ENCODE results near the gene TNFRSF8.

Gene TNFRSF8

GRCh38 chr1:12059722-12060464 lies 3.2 kb upstream of the TNFRSF8 start:
- DNase-seq: no peak

- no peak for DNase-seq
Observed at GRCh38 chr1:12060500-12060899, 2.6 kb upstream of the TNFRSF8 start.

DNA sequence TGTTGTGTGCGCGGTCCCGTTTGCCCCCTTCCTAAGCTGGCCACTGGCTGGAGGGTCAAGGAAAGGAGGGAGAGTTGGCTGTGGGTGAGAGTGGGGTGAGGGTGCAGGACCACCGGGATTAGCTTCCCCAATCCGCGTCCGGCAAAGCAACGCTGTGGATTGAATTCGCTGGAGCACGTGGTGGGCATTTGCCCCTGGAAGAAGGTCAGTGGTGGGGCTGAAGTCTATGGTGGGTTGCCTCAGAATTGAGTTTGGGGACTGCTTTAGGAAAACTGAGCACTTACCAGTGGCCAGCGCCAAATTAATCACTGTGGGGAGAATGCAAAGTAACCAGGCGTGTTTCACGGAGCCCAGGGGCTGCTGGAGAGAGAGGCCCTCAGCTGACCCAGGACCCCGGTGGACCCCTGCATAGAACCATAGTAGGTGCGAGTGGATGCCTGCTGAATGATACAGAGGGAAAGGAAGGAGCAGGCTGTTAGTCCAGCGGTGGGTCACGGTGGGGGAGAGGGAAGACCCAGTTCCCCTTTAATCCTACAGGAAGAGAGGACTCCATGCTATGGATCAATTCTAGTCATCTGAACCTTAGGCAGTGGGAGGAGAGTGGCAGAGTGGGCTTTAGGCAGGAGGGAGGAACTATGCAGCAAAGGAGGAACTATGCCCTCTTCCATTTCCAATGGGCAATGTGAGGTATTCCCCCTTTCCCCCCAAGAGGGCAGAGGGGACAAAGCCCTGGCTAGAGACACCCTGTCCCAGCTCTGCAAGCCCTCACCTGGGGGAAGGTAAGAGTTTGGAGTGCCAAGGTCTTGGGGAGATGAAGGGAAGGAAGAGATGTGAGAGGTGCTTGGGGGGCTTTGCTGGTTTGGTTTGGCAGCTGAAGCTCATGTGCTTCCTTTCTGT lies 1.2 kb downstream of the TNFRSF8 start:
- no peak for DNase-seq

DNA sequence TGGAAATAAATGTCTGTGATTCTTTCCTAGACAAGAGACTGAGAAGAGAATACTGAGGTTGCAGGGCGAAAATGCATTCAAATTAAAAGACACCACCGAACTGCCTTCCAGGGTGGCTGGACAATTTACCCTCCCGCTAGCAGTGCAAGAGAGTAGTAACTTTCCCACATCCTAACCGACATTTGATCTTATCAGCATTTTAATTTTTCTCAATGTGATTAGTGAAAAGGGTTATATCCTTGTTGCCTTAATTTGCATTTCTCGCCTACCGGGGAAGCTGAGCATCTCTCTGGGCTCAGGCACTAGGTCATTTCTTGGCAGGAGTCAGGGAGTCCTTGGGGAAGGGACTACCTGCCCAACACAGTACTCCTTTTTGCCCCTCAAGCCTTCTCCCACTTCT lies 2.8 kb downstream of the TNFRSF8 start:
- no peak for DNase-seq

- no peak for DNase-seq
Observed at GRCh38 chr1:12067900-12068821, 5.1 kb downstream of the TNFRSF8 start.

DNA sequence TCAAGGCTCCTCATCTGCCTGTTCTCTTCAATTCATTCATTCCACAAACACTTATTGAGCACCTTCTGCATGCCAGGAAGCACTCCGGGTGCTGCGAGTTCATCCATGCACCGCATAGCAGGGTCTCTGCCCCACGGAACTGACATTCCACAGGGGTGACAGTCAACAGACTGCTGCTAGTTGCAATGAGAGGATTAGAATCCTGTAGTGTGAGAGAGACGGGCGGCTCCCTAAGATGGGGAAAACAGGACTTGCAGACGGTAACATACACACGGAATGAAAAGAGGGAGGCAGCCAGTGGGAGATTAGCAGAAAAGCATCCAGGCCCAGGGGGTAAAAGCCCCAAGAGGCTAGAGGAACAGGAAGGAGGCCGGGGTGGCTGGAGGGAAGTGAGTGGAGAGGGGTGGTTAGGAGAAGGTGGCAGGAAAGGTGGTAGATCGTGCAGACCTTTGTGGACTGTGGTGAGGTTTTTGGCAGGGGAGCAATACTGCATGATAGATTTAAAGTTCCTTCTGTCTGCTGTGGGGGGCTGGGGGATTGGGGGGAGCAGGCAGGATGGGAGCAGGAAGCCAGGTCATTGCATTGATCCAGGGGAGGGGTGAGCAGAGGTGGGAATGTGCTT lies 6.6 kb downstream of the TNFRSF8 start:
- DNase-seq: no peak

DNA sequence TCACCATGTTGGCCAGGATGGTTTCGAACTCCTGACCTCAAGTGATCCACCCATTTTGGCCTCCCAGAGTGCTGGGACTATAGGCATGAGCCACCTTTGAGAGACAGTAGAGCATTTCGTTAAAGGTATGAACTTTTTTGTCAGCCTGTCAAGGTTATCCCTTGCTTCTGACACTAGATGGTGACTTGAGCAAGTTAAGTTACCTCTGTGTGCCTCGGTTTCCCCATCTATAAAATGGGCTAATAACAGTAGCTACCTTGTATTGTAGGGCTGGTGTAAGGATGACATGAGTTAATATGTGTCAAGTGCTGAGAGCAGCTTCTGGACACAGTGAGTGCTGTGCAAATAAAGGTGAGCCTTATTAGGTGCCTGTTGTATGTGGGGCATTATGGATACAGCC lies 8.8 kb downstream of the TNFRSF8 start:
- no peak for DNase-seq

DNA sequence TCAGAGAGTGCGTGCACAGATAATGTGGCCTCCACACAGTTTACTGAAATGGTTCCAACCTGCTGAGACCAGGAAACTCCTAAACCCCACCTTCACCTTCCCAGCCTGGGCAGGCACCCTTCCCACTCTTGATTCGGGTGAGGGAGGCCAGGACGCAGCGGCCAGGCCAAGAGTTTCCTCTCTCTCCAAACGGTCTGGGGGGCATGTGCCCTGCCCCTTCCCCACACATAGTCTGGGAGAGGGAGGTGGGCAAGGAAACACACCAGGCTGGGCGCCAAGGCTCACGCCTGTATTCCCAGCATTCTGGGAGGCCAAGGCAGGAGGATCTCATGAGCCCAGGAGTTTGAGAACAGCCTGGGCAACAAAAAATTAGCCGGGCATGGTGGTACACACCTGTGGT lies 9.6 kb downstream of the TNFRSF8 start:
- DNase-seq: no peak

DNA sequence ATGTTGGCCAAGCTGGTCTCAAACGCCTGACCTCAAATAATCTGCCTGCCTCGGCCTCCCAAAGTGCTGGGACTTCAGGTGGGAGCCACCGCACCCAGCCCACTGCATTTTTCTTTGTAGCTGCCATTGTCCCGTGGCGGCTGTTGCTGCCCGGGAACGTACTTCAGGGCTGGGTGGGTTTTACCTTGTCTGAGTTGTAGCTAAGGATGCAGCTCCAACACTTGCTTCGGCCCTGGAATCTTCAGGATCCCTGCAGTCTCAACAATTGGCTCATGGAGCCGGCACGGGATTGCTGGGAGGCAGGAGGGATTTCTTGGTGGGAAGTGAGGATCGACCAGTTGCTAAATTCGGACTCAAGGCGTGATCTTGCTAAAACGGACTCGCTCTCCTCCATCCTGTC lies 10.7 kb downstream of the TNFRSF8 start:
- DNase-seq: no peak

- no peak for DNase-seq
Observed at GRCh38 chr1:12075195-12076114, 12.4 kb downstream of the TNFRSF8 start.

DNA sequence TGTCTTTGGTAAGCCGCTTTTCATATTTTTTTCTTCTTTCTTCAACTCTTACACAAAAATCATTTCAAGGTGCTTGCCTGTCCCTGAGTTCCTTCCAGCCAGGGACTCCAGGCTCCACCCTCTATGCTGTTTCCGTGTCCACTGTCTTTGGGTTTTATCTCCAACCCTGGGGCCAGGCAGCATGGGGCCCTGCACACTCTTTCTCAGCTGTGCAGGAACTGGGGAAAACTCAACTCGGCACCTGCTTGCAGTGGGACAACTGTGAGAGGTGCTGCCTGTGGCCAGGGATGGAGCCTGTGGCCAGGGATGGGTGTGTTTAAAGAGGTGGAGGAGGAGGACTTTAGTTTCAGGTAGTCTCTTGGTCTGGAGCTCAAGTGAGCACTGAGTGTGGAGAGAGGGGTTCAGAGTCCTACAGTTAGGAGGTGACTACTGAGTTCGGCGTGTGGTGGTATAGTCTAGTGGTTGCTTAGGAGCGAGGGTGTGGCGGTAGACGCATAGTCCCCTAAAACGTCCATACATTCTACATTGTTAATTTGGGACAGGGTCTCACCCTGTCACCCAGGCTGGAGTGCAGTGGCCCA lies 13.4 kb downstream of the TNFRSF8 start:
- DNase-seq: no peak

- DNase-seq: no peak
Observed at GRCh38 chr1:12078575-12078937, 15.5 kb downstream of the TNFRSF8 start.

- DNase-seq: peak in 3 of 56 donors; percentile 2 to 10 (median 8)
Observed at GRCh38 chr1:12078938-12079861, 16.1 kb downstream of the TNFRSF8 start.

GRCh38 chr1:12080156-12080555 lies 17.1 kb downstream of the TNFRSF8 start:
- DNase-seq: no peak

DNA sequence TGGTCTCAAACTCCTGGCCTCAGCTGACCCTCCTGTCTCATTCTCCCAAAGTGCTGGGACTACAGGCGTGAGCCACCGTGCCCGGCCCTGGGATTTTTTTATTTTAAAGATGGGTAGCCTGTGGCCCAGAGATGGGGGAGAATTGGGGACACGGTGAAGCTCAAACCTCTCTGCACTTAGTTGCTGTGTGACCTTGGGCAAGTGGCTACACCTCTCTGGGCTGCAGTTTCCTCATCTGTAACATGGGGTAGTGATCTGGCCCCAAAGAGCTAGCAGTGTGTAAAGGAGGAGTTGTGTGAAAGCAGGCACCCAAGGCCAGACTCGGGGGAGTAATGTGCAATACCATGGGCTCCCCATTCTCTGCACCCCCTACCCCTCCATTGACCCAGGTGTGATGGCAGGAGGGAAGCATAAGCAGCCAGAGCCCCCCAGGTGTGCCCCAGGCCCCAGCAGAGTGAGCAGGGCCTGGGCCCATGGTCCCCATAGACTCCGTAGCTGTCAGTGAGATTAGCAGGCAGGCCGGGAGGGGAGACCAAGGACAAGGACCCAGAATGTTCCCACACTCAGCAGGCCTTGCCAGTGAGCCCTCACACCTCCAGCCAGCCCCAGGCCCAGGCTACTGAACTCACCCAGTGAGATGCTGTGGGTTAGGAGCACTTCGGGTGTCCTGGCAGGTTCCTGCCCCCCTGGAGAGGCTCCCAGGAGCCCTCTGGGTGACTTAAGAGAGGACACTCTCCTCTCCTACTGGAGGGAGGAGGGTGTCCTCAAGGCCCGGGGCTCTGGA lies 17.9 kb downstream of the TNFRSF8 start:
- no peak for DNase-seq

DNA sequence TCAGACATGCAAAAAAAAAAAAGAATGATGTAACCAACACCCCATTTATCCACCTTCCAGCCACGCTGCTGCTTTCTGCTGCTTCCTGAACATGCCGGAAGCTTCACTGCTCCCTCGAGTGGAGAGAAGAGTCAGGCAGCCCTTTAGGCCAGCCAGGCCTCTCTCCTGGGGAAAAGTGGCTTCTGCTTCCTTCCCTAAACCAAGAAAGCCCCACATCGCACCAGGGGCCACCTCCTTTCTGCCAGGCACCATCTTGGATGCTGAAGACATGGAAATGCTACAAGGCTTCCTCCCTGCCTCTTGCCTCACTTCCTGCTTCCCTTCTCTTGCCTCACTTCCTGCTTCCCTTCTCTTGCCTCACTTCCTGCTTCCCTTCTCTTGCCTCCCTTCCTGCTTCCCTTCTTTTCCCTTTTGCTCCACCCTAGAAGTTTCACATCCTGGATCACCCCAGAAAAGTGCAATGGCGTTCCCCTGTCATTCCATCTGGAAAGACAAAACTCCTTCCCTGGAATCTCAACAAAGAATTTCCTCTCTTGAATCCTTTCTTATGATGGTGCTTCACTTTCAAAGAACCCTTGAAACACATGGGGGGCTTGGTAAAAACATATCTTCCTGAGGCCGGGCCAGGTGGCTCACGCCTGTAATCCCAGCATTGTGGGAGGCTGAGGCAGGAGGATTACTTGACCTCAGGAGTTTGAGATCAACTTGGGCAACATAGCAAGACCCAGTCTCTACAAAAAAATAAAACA lies 18.7 kb downstream of the TNFRSF8 start:
- no peak for DNase-seq

- no peak for DNase-seq
Observed at GRCh38 chr1:12082988-12083387, 19.9 kb downstream of the TNFRSF8 start.

All from amygdala (tissue), 56 donors.